ENCODE measurements around the gene TMOD1.

TMOD1 gene

DNA sequence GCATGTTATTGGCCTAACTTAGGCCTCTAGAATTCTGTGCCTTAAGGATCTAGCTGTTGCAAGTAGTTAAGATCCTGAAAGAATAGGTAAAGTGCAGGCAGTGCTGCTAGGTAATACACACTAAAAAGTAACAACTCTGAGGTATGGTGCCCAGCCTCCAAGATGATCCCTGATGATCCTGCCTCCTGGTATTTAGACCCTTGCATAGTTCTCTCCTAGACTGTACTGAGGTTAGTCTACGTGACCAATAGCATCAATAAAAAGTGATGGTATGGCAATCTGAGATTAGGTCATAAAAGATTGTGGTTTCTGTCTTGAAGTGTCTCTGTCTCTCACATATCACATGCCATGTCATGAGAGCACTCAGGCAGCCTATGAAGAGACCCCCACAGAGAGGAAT is 122.5 kb downstream of the TMOD1 start:
- Histone ChIP-seq H3K36me3 (ENCODE audit: control insufficient read depth, low read length) (peaks cover 75% of the 10 kb centered on the region), H3K4me1 (ENCODE audit: control insufficient read depth, low read length) (peaks cover 3% of the 10 kb centered on the region), H3K27me3 (ENCODE audit: control insufficient read depth, low read length) (no peaks in the 10 kb centered on the region), H3K27ac (ENCODE audit: low read depth, low read length) (no peak overlapping the region), H3K9me2 (replicated peaks; ENCODE audit: control insufficient read depth, low read length) (no peaks in the 10 kb centered on the region), H4K20me1 (ENCODE audit: control insufficient read depth, insufficient read depth, low read depth, low read length) (no peaks in the 10 kb centered on the region), H3F3A (ENCODE audit: control insufficient read depth, insufficient read depth) (no peaks in the 10 kb centered on the region), H3K79me2 (ENCODE audit: control insufficient read depth, low read length) (peaks cover 22% of the 10 kb centered on the region), H3K4me2 (ENCODE audit: low read length) (no peak overlapping the region), H3K9me3 (ENCODE audit: control insufficient read depth, insufficient read depth, low read length) (no peaks in the 10 kb centered on the region), H3K4me3 (ENCODE audit: low read length) (no peak overlapping the region)
- no peak for TF ChIP-seq EZH2phosphoT487 (IDR thresholded peaks at IDR 0.05; ENCODE audit: borderline replicate concordance, low read length)
- TF ChIP-seq, protein P1, sequence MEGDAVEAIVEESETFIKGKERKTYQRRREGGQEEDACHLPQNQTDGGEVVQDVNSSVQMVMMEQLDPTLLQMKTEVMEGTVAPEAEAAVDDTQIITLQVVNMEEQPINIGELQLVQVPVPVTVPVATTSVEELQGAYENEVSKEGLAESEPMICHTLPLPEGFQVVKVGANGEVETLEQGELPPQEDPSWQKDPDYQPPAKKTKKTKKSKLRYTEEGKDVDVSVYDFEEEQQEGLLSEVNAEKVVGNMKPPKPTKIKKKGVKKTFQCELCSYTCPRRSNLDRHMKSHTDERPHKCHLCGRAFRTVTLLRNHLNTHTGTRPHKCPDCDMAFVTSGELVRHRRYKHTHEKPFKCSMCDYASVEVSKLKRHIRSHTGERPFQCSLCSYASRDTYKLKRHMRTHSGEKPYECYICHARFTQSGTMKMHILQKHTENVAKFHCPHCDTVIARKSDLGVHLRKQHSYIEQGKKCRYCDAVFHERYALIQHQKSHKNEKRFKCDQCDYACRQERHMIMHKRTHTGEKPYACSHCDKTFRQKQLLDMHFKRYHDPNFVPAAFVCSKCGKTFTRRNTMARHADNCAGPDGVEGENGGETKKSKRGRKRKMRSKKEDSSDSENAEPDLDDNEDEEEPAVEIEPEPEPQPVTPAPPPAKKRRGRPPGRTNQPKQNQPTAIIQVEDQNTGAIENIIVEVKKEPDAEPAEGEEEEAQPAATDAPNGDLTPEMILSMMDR (IDR thresholded peaks at IDR 0.05; ENCODE audit: low read depth, low read length, poor library complexity, severe bottlenecking) = no peak

DNA sequence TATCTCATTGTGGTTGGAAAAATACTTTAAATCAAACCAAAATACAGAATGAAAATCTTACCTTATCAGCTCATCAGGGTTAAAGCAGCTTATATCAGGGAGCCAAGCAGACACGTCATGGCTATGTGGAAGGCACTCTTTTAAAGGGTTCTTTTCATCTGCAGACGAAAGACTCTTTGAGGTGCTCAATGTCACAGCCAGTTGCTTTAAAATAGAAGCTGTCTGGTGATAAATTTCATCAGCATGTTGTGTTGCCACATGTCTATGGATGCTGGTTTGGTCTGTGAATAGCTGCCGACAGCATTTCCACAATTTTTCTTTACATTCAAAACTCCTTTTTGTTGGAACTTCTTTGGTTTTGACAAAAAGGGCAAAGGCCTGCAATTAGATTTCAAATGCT is 124.2 kb downstream of the TMOD1 start:
- H3K27me3 ChIP-seq (ENCODE audit: control insufficient read depth, low read length) = no peaks in the 10 kb centered on the region
- no peak overlapping the region for H3K27ac ChIP-seq (ENCODE audit: low read depth, low read length)
- peaks cover 83% of the 10 kb centered on the region for H3K36me3 ChIP-seq (ENCODE audit: control insufficient read depth, low read length)
- no peak overlapping the region for H3K4me2 ChIP-seq (ENCODE audit: low read length)
- H3K4me1 ChIP-seq (ENCODE audit: control insufficient read depth, low read length) = peaks cover 8% of the 10 kb centered on the region
- no peaks in the 10 kb centered on the region for H3F3A ChIP-seq (ENCODE audit: control insufficient read depth, insufficient read depth)
- H3K79me2 ChIP-seq (ENCODE audit: control insufficient read depth, low read length) = peaks cover 39% of the 10 kb centered on the region
- no peaks in the 10 kb centered on the region for H3K9me2 ChIP-seq (replicated peaks; ENCODE audit: control insufficient read depth, low read length)
- H3K4me3 ChIP-seq (ENCODE audit: low read length) = no peak overlapping the region
- H3K9me3 ChIP-seq (ENCODE audit: control insufficient read depth, insufficient read depth, low read length) = no peaks in the 10 kb centered on the region
- H4K20me1 ChIP-seq (ENCODE audit: control insufficient read depth, insufficient read depth, low read depth, low read length) = no peaks in the 10 kb centered on the region
- no peak for TF ChIP-seq EZH2phosphoT487 (IDR thresholded peaks at IDR 0.05; ENCODE audit: borderline replicate concordance, low read length)
- TF ChIP-seq, protein P1 (IDR thresholded peaks at IDR 0.05; ENCODE audit: low read depth, low read length, poor library complexity, severe bottlenecking) = no peak

DNA sequence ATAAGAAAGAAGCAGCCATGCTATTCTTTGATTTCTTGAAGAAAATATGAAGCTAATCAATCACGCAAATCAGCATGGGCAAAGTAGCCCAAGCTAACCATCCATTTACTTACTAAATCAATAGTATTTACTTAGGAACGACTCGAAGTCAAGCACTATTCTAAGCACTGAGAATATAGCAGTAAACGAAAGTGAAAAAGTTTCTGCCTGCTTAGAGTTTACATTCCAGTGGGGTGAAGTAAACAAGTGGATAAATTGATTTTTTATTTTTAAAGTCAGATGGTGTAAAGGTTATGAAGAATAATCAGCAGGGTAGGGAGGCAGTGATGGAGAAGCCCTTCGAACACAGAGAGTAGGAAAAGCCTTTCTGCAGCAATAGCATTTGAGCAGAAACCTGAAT is 126.2 kb downstream of the TMOD1 start:
- Histone ChIP-seq H3K4me1 (ENCODE audit: control insufficient read depth, low read length) (peaks cover 18% of the 10 kb centered on the region), H4K20me1 (ENCODE audit: control insufficient read depth, insufficient read depth, low read depth, low read length) (no peaks in the 10 kb centered on the region), H3K4me3 (ENCODE audit: low read length) (no peak overlapping the region), H3K4me2 (ENCODE audit: low read length) (no peak overlapping the region), H3K9me2 (replicated peaks; ENCODE audit: control insufficient read depth, low read length) (no peaks in the 10 kb centered on the region), H3K79me2 (ENCODE audit: control insufficient read depth, low read length) (peaks cover 59% of the 10 kb centered on the region), H3F3A (ENCODE audit: control insufficient read depth, insufficient read depth) (peaks cover under 1% of the 10 kb centered on the region; the same call in 1 of the 2 replicates), H3K27ac (ENCODE audit: low read depth, low read length) (no peak overlapping the region), H3K9me3 (ENCODE audit: control insufficient read depth, insufficient read depth, low read length) (no peaks in the 10 kb centered on the region), H3K36me3 (ENCODE audit: control insufficient read depth, low read length) (peaks cover 65% of the 10 kb centered on the region), H3K27me3 (ENCODE audit: control insufficient read depth, low read length) (no peaks in the 10 kb centered on the region)
- TF ChIP-seq EZH2phosphoT487 (IDR thresholded peaks at IDR 0.05; ENCODE audit: borderline replicate concordance, low read length) = no peak
- TF ChIP-seq, protein P1 (IDR thresholded peaks at IDR 0.05; ENCODE audit: low read depth, low read length, poor library complexity, severe bottlenecking) = no peak

Data from DOHH2 (cell line).